Activated CD4-positive, alpha-beta T cell treated with anti-CD3 and anti-CD28 coated beads for 4 hours (primary cell): ENCODE data around the gene PPM1H.
"Not testable (repeated sequence)": the region's sequence is repeated elsewhere in the genome, so short reads cannot be mapped to it uniquely, and the experiment has no call there.

Source experiments
- DNase-seq, 2 donors: peaks; one replicate each; pipeline ENCODE4 v3.0.0-alpha.2; 2020

Gene PPM1H

DNA sequence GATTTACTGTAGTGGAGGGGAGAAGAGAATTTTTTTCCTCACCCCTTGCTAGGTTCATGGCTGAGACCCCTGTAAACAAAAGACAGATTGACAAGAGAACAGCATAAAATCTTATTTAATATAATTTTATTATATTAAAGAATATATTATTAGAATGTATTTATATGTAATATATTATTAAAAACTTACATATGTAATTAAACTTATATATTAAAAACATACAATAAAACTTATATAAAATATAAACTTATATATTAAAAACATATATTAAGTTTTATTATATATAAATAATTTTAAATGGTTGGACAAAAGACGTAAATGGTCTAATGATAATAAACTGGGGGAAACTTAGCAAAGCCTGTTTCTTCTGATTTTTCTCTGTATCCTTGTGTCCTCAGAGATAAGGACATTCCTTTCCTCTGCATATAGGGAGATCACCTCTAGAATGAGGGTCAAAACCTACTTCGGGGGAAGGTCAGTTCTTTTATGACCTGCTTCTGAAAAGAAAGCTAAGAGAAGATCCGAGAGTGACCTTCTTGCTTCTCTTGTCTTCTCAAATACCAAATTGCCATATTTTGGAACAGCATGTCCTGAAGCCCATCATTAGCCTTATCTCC is 8.9 kb upstream of the PPM1H start:
- DNase-seq = no peak

DNA sequence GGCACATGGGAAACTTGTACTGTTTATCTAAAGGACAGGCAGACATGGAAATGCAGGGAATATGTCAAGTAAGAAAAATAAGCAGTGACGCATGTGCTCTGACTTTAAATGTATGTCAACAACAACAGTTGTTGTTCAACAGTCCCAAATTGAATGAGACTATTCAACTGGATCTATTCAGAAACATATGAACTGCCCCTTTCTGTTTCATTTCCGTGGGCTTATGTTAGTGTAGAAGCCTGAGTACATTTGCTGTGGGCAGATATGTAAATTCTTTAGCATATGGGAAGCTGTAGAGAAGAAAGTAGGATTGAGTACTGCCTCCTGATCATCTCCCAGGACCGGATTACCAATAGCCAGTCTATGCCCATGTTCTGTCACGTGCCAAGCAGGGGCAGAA is 7.4 kb upstream of the PPM1H start:
- not testable (repeated sequence) for DNase-seq

DNA sequence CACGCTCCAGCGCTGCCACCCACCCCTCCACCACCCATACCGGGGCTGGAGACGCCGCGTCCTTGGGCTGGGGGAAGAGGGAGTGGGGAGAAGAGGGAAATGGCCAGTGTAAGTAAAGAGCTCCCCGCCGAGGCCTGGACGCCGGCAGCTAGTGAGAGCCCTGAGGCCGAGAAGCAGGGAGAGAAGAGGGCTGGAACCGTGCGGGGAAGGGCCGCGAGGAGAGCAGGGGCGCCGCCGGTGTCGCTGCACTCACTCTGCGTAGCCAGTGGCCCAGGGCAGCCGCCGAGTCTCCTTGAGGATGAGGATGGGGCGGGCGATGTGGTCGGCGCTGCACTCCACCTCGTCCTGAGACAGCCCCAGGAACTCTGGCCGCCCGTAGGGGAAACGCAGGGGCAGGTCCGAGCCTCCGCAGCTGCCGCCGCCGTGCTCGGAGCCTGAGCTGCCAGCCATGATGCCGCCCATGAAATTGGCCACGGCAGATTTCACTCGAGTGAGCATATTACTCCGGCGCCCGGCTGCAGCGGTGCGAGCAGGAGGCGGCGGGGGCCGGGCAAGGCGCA is 631 bp downstream of the PPM1H start:
- no peak for DNase-seq

DNA sequence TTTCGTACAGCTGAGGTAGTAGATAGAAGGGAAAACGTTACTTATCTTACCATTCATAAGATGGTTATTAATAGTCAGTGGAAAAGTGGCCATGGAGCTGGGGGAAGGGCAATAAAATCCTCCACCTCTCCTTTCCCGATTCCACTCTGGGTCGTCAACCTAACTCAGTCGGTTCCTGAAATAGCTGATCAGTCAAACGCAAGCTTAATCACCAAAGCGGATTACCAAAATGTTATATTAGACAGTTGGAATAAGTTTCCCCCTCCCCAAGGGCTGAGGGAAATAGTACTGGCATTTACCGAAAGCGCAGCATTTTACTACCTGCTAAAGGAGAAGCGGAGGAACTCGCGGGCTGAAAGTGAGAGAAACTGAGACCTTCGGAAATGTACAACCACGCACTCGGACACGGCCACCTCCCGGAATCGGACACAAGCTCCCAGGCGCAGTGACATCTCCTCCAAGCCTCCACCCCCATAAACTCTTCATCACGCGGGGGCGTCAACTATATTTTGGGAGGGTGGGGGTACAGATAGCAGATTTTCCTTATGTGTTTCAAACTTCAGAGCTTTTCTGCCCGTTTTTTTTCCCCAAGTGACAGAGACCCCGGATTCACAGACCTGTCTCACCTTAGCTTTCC is 1.2 kb downstream of the PPM1H start:
- no peak for DNase-seq

DNA sequence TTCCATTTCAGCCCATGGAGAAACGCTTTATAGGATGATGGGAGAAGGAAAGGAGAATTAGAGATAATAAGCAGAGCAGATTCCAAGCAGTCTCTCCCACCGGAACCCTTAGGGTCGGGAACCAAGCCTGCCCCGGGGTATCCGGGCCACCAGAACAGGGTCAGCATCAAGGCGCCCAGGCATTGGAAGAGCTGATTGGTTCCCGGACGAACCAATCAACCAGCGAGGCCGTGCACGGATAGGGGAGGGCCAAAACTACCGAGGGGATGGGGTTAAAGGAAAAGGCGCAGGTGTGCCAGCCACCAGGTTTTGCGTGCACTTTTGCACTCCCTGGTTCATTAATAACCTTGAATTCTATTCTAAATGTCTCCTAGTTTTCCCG is 1.7 kb downstream of the PPM1H start:
- no peak for DNase-seq

DNA sequence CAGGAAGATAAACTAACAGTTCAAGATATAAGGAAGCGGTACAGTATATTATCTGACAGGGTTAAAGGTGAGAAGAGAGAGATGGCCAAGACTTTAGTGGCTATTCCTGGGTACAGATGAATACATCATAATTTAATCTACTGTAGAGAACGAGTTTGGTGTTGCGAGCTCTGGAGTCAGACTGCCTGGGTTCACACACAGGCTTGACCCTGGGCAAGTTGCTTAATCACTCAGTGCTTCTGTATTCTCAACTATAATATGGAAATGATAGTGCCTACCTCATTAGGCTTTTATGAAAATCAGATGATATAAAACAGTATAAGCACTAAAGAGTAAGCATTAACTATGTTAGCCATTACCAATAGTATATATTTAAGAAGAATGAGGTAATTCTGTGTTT is 3.5 kb downstream of the PPM1H start:
- DNase-seq = no peak

DNA sequence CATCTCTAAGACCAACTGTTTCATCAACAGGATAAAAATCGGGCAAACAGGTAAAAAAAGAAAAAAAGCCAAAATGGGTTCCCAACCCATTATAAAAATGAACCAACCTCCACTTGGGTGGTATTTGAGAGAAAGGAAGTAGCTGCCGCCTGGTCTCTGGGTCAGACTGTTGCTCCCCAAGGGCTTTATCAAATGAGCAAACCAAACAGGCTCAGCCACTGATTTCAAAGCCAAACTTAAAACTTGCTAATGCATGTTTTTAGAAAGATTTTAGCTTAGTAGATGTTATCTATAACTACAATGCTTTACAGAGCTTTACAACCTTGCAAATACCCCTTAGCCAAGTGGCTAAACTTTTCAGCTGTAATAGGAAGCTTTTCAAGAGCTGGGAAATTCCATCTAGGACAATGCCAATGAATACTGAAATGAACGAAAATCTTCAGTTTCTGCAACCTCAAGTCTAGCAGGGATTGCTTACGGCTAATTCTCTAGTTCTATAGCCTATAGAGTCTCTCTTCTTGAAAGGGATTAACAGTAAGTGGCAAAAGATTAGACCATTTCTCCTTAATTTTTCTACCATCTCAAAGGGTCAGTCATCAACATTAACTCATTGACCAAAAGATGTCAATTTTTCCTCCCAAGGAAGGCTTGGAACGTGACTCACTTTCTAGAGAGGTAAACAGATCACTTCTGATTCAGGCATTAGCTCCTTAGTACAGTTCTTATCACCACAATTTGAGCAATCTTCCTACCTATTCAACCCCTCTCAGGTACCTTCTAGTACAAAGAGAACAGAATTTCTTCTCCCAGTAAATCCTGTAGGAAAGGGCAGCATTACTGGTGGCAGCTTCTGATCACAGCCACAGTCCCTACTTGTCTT is 4.2 kb downstream of the PPM1H start:
- no peak for DNase-seq

DNA sequence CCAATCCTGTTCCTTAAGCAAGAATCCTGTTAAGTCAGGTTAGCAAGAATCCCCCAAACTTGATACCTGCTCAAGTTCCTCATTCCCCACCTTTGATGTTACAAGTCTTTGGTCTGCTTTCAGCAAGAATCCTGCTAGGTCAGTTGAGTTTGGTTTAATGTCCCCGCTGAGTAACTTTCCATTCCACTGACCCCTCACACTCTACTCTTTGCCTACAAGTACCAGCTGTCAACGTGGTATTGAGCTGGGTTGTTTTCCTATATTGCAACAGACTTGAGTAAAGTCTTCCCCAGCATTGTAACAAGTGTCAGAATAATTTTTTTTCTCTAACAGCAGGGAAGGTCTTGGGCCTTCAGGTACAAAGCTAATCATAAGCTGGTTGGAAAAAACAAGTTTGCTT is 6.3 kb downstream of the PPM1H start:
- DNase-seq = no peak

DNA sequence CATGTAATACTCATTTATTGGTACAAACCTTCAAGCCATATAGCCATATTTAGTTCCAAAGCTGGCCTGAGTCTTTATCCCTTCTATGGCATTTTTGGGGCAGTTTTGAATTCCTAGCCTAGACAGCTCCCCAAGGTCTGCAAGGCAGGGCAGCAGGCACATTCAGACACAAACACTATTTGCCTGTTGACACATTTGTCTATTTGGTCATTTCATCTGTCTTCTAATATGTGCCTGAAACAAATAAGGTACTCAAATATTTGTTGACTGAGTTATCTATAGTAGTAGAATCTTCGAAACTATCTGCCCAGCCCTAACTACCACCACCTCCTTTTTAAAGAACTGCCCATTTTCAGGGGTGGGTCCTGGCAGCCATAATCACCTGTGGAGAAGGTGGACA is 9.3 kb downstream of the PPM1H start:
- no peak for DNase-seq

DNA sequence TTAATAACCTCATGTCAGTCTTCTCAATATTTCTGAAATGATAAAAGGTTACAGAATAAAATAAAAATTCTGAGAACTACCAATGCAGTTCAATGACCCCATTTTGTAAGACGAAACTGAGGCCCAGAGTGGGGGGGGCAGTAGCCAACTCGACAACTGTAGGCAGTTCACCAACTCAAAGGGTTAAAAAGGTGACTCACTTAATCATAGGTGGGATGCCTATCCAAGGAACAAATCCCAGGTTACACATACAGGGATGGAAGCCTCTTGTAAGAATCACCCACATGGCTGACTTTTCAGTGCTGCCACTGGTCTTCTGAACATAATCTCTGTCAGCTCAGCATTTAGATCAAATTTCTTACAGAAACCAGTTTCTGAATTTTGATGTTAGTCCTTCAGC is 10.9 kb downstream of the PPM1H start:
- no peak for DNase-seq

DNA sequence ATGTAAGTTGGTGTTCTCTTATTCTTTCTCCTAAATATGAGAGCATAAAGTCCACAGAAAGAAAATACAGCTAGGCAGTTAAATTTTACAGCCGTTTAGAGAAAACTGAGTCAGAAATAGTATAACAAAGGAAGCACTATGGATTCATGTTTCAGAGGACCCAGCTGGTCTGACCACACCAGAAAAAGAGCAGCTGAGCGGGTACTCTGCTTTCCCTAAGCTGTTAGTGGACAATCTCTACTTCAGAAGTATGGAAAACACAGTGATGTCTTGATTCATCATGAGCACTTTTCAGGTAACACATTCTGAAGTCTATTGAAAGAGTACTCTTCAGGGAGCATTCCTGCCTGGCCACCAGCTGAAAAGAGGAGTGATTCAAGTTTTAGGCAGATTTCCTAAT is 12.4 kb downstream of the PPM1H start:
- DNase-seq = no peak

DNA sequence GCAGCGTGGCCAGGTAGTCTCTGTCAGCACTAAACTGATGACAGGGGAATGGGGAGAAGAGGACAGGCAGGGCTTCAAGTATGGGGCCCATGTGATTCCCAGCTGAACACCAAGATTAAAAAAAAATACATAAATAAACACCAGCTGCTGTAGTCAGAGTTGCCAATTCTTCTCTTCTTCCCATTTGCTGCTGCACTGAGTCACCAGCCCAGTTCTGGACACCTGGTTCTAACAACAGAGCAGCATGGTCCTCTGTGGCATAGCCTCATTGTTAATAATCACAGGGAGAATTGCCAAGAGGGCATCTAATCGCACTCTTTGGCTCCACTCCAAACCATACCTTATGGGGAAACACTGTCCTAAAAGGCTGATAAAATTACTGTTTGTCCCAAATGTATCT is 15.1 kb downstream of the PPM1H start:
- no peak for DNase-seq

DNA sequence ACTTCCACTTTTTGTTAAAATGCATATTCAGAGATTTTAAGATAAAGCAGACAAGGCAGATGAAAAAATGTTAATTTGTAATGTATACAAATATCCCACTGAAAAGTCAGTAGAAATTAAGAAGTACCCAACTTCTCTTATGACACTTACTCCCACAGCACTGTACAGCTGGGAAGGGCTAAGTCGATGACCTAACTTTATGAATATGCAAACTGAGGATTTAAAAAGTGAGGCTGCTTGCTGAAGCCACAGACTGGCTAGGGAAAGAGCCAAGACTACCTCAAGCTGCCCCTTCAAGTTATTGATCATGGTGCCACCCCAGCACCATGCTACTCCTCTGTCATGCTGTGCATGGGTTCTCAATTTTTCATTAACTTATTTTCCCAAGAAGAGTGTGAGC is 17.0 kb downstream of the PPM1H start:
- no peak for DNase-seq

DNA sequence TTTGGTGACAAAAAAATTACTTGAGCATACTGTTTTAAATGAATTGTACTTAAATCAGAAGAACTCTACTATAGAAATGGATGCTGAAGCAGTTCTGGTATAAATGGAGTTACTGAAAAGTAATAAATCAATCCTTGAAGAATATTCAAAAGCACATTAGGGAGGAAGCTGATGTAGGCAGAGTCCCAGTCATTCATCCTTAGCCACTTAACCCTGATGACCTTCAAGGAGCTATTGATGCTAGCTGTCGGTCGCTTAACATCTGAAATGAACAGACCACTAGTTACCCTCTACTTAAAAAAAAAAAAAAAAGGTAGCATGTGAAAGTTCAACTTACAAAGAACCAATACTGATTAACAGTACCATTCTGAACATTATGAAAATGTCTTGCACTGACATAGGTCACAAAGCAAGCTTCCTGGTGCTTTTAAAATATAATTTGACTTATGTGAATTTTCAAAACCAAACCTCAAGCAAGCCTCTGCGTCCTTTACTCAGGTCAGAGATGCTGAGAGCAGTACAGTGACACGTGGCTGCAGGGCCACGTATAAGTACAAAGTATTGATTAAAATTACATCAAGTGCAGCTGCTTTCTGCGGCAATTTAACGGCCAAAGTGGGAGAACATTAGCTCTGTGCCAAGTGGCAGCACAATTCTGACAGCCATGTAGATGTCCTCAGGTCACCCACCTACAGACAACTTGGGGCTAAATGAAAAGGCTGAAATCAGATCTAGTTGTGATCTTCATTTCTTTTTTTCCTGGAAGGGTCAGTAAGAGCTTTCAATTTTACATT is 18.1 kb downstream of the PPM1H start:
- no peak for DNase-seq

DNA sequence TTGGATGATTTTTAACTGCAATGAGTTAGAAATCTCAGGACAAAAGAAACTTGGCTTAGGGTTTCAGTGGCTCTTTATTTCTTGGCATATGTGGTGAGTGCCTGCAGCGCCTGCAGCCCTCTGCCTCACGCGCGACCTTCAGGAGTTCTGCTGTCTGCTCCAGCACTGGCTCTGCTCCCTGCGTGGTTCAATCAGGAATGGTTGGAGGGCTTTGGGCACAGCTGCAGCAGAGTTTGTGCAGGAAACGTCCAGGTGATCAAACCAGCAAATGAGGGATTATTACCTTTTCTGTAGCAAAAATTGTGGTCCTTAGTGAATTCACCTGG is 19.8 kb downstream of the PPM1H start:
- no peak for DNase-seq

DNA sequence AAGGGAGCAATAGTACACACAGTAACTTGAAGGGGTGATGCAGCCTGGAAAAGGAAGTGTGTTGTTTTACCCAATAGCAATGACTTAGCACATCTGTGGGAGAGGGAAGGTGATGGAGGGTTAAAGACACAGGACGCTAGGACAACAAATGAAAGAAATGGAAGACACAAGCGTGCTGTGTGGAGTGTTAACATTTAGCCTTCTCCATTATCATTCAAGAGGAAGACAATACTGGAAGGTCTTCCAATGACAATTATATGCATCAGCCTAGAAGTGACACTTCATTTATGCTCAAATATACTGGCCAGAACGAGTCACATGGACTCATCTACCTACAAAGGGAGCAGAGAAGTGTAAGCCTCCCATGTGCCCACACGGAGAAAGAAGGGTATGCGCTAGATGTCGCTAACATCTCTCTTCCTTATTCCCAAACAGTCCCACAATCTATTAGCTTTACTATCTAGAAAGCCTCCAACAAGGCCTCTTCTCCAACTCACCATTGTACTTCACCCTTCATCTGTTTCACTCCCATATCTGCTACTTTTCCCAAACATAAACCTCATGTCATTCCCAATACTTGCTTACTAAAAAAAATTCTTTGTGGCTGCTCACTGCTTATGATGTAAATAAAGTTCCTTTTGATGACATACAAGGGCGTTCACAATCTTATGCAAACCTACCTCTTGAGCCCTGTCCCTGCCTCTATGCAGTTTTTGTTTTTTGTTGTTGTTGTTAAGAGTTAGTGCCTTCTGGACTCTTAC is 20.3 kb downstream of the PPM1H start:
- no peak for DNase-seq

DNA sequence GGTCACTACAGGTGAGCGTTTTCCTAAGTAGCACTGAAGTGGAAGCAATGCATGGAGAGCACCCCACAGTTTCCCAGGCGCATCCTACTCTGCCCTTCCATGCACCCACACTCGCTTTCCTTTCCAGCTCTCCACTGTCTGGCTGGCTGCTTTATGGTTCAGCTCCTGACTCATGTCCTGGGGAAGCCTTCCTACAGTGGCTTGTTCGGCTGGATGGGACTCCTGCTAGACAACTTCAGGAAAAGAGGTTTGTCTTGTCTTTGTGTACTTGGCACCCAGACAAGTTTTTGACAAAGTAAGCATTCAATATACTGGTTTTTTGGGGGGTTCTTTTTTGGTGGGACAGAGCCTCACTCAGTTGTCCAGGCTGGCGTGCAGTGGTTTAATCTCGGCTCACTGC is 21.6 kb downstream of the PPM1H start:
- no peak for DNase-seq

DNA sequence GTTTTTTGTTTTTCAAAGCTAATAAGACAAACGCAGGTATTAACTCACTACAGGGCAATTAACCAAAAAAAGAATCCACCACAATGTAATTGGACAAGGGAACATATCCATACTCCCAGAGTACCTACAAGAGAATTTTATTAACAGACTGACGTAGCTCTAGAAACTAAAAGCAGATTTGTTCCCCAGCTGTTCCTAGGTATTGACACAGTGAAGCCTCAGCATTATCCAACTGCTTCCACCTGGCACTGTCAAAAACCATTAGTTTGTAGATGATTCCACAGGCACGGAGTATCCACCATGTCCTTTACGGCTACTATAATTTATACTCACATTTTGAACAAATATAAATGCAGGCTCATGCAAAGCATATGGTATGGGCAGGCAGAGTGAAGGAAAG is 22.3 kb downstream of the PPM1H start:
- no peak for DNase-seq

DNA sequence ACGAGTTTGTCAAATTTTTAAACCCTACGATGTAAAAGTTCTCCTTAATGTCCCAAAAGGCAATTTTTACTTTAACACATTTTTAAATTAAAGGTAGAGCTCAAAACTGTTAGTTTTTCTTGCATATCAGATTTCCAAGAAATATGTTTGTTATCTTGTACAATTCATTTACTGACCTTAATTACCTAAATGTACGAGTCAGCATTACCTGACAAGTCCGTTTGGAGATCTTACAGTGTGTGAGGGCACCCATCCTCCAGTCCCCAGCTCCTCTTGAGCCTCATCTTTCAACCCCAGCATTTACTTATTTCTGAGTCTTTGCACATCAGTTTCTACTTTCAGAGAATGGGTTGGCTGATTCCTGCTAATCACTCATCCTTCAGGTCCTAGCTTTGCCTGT is 23.7 kb downstream of the PPM1H start:
- DNase-seq = no peak

DNA sequence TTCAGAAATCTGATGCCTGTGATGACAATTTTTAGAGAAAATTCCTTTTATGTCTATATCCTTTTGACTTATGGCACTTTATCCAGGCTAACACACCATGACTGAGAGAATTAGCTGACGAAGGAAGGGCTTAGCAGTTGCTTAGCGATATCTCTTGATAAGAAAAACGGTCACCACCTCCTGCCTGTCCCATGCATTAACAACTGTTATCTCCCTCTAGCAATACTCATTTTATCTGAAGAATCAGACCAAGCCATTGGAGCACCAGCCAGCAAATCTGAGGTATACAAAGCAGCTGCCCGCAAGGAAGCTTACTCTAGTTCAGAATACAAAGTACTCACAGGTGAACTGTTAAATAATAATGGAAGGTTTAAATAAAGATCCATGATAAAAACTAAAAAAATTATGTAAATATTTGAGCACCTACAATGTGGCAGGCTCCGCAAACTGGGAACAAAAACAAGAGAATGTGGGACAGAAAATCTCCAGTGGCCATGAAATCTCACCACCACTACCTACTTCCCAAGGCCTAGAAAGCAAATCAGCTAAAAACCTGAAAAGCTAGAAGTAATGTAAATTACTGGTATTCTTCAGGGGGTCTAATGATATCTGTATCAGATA is 24.3 kb downstream of the PPM1H start:
- DNase-seq = no peak

DNA sequence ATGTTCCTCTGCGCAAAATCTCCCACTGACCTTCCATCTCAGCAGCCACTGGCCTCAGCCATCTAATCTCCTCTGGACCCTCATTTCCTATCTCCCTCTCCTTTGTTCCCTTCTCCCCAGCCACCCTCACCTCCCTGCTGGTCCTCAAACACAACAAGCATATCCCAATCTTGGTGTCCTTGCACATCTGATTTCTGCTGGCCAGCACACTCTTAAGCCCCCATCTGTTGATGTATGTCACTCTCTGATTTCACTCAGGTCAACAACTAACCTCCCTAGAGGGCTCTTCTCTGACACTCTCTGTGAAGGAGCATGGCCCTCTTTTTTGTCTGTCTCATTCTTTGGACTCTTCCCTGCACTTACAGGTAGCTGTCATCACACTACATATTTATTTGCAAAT is 25.6 kb downstream of the PPM1H start:
- no peak for DNase-seq

DNA sequence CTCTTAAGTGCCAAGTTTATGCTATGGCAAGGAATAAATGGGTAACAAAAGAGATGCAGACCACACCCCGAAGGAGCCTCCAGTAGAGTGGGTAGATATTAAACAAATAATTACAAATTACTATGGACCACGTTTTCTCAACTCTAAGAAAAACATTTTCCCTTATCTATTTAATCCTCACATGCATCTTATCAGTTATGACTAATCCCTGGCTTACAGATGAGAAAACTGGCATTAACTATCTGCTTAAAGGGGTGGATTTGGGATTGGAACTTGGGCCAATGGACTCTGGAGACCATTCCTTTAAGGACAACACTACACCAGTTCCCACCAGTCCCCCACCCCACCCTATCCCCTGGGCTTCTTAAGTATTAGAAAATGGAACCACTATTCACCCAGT is 26.3 kb downstream of the PPM1H start:
- no peak for DNase-seq
